Upper lobe of right lung (tissue), 1 donor: ENCODE results near the gene APH1B. TPM values are rescaled to one million over a fixed set of nuclear protein-coding genes. Genes with fewer than 3 reads are reported as not detected.

Experiments used
- ATAC-seq: fragments of 200-7000 bp; cut with Tn5 transposase; one replicate; pipeline ENCODE4 v1.9.1; 2020; ENCODE audit warnings: mild to moderate bottlenecking, moderate library complexity
- DNase-seq: peaks from one replicate; pipeline ENCODE4 v3.0.0-alpha.2; 2020
- H3K27ac ChIP-seq: fragments of 200-600 bp; one replicate; pipeline ENCODE4 v1.8.0; 2022
- H3K27me3 ChIP-seq: fragments of 200-600 bp; one replicate; pipeline ENCODE4 v1.8.0; 2022; ENCODE audit warnings: mild to moderate bottlenecking
- H3K36me3 ChIP-seq: fragments of 200-600 bp; one replicate; pipeline ENCODE4 v1.8.0; 2022
- H3K4me1 ChIP-seq: fragments of 200-600 bp; one replicate; pipeline ENCODE4 v1.8.0; 2022
- H3K4me3 ChIP-seq: fragments of 200-600 bp; one replicate; pipeline ENCODE4 v1.8.0; 2022; ENCODE audit warnings: mild to moderate bottlenecking
- H3K9me3 ChIP-seq: fragments of 200-600 bp; one replicate; pipeline ENCODE4 v1.8.0; 2022
- intact Hi-C: fragments of 100-400 bp; cut with DNase I; formaldehyde crosslinking; loops from one replicate; pipeline ENCODE4 v1.11.0; 2022
- long read RNA-seq: library from polyadenylated mRNA; unstranded; transcript quantifications from one replicate; pipeline ENCODE4 v2.0.0, GENCODE V29; 2021
- total RNA-seq: library from RNA; stranded (reverse); fragmentation: NEBNext Ultra II Directional; extraction: Animal tissue kit (Norgen Biotek cat#: 25700); gene quantifications from one replicate; pipeline ENCODE4 v1.2.1, GENCODE V29; 2021
- TF ChIP-seq, protein P1 (sequence below): fragments of 200-600 bp; IDR thresholded peaks from one replicate; pipeline ENCODE4 v1.8.0; 2022; ENCODE audit warnings: antibody characterized with exemption
- donor health status: DM: no; HTN: yes; CAD: no; lungs with severe emphysema.

The APH1B gene
- 20.0 TPM for total RNA-seq
- long read RNA-seq, full-length matches to known transcripts, result 17 of 22 reads
- long read RNA-seq, partial matches to known transcripts, result 0 of 22 reads
- long read RNA-seq, other reads (novel, unspliced or antisense), result 5 of 22 reads

GRCh38 chr15:63277038-63277892, at the start of gene APH1B:
TSS of gene APH1B (plus strand) at chr15:63277605. CDS start at chr15:63277624, 19 bp downstream.
- Histone ChIP-seq H3K27me3 (no peaks in the 10 kb centered on the region), H3K4me1 (peaks cover 13% of the 10 kb centered on the region), H3K36me3 (peaks cover 4% of the 10 kb centered on the region), H3K4me3 (peak within 1 kb of the TSS; percentile 82), H3K27ac (peak within 1 kb of the TSS; percentile 89), H3K9me3 (no peaks in the 10 kb centered on the region)
- DNase-seq (peak; percentile 93), ATAC-seq (peak; percentile 97)
- intact Hi-C loops, result loop anchor here (10.0 kb wide), 1 partner anchor 112 kb away; no protein-coding TSS in a partner anchor
- TF ChIP-seq, protein P1, sequence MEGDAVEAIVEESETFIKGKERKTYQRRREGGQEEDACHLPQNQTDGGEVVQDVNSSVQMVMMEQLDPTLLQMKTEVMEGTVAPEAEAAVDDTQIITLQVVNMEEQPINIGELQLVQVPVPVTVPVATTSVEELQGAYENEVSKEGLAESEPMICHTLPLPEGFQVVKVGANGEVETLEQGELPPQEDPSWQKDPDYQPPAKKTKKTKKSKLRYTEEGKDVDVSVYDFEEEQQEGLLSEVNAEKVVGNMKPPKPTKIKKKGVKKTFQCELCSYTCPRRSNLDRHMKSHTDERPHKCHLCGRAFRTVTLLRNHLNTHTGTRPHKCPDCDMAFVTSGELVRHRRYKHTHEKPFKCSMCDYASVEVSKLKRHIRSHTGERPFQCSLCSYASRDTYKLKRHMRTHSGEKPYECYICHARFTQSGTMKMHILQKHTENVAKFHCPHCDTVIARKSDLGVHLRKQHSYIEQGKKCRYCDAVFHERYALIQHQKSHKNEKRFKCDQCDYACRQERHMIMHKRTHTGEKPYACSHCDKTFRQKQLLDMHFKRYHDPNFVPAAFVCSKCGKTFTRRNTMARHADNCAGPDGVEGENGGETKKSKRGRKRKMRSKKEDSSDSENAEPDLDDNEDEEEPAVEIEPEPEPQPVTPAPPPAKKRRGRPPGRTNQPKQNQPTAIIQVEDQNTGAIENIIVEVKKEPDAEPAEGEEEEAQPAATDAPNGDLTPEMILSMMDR, result no peak

- intact Hi-C loops, result no loop called here
- H3K27ac ChIP-seq, result no peak overlapping the region
- peaks cover 8% of the 10 kb centered on the region for H3K36me3 ChIP-seq
- ATAC-seq (no peak), DNase-seq (no peak)
- H3K27me3 ChIP-seq, result no peaks in the 10 kb centered on the region
- peaks cover 26% of the 10 kb centered on the region for H3K4me1 ChIP-seq
- TF ChIP-seq, protein P1, result no peak
- no peaks in the 10 kb centered on the region for H3K9me3 ChIP-seq
- H3K4me3 ChIP-seq, result no peak overlapping the region
Observed at GRCh38 chr15:63227689-63228088, 49.7 kb upstream of the APH1B start.

DNA sequence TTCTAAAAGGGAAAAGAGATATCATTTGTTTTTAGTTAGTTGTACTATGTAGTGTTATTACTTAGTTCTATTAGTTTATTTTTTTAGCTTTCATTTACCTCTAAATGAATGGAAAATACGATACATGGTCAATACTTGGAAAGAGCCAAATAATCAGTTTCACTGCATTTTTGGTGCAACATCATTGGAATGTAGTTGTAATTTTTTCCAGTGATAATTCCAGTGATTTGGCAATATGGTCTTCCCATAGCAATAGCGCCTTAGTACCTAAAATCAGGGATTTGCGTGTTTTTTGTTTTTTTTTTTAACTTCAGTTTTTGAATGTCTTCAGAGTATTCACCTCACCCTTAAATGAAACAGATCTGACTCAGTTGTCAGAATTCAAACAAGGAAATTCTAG, 46.2 kb upstream of the APH1B start:
- Histone ChIP-seq H3K27ac (no peak overlapping the region), H3K27me3 (no peaks in the 10 kb centered on the region), H3K4me3 (no peak overlapping the region), H3K9me3 (no peaks in the 10 kb centered on the region), H3K4me1 (peaks cover 56% of the 10 kb centered on the region), H3K36me3 (no peaks in the 10 kb centered on the region)
- intact Hi-C loops, result no loop called here
- ATAC-seq (no peak), DNase-seq (no peak)
- TF ChIP-seq, protein P1, result no peak

DNA sequence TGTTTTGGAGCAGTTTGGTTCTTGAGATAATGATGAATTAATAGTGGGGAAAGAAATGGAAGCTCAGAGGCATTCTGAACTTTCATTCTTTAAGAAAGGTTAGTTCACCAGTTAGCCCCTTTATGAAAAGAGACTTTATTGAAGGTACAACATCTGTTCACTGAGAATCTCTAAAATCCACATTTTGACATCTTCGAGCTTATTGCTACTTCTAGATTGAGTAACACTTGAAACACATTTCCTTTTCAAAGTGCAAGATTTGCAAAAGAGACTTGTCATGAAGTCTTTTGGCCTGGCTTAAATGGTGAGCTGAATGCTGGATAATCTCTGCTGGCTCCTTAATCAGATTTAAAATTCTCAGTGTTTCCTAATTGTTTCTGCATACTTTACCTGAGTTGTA, 45.7 kb upstream of the APH1B start:
- no peaks in the 10 kb centered on the region for H3K27me3 ChIP-seq
- H3K4me3 ChIP-seq, result no peak overlapping the region
- TF ChIP-seq, protein P1, result no peak
- no peak for DNase-seq
- no peak for ATAC-seq
- H3K36me3 ChIP-seq, result no peaks in the 10 kb centered on the region
- no peaks in the 10 kb centered on the region for H3K9me3 ChIP-seq
- peaks cover 54% of the 10 kb centered on the region for H3K4me1 ChIP-seq
- intact Hi-C loops, result no loop called here
- H3K27ac ChIP-seq, result no peak overlapping the region

DNA sequence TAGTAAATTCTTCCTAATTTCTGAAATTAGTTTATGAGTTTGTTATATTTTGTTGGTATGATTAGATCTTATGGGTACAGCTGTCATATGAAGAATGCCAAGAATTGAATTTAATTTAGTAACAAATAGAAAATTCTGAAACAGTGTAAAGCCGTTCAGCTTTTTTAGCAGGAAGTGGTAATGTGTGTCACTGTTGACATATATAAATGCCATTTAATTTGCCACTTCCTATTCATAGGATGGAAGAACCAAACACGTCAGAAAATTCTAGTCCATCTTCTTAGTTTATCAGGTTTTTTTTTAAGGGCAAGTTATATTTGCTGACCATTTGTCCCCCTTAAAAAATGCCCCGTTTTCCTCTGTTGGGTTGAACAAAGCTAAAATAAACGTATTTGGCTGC, 45.0 kb upstream of the APH1B start:
- Histone ChIP-seq H3K9me3 (no peaks in the 10 kb centered on the region), H3K4me1 (peaks cover 59% of the 10 kb centered on the region), H3K4me3 (no peak overlapping the region), H3K36me3 (no peaks in the 10 kb centered on the region), H3K27me3 (no peaks in the 10 kb centered on the region), H3K27ac (peak overlapping the region; percentile 1)
- ATAC-seq (no peak), DNase-seq (no peak)
- intact Hi-C loops, result no loop called here
- TF ChIP-seq, protein P1, result no peak
